CD4-positive, alpha-beta T cell (primary cell): ENCODE results near the gene TRIM4. TPM values are rescaled to one million over a fixed set of nuclear protein-coding genes. Genes with fewer than 3 reads are reported as not detected.
"Not testable (repeated sequence)": the region's sequence is repeated elsewhere in the genome, so short reads cannot be mapped to it uniquely, and the experiment has no call there.

Experiments used
- ATAC-seq: fragments of 200-7000 bp; cut with Tn5 transposase; one replicate; pipeline ENCODE4 v1.10.0; 2022; ENCODE audit warnings: mild to moderate bottlenecking; ENCODE audit not compliant: poor library complexity
- CTCF ChIA-PET: fragments of 350-600 bp; sonication (Branson Sonifier 250); formaldehyde crosslinking; loops from one replicate; lab custom pipeline; 2021; ENCODE audit warnings: antibody characterized with exemption, inconsistent platforms; lab: Charles Lee
- POLR2A ChIA-PET: fragments of 350-600 bp; sonication (Branson Sonifier 250); formaldehyde crosslinking; loops from one replicate; lab custom pipeline; 2021; ENCODE audit warnings: antibody characterized with exemption, inconsistent platforms; lab: Charles Lee
- DNase-seq, 14 experiments: peaks; one replicate each; pipeline ENCODE4 v3.0.0-alpha.2; 2013 to 2020; ENCODE audit warnings: mixed read lengths in 2 of 14
- H3K27ac ChIP-seq, 2 donors: one replicate each; pipeline versions ENCODE4 v1.5.1 to v1.7.0; 2013; ENCODE audit warnings: low read length in 2 of 2, low read depth in 1 of 2, mild to moderate bottlenecking in 1 of 2
- H3K27me3 ChIP-seq, 2 experiments: 1 replicate in 1 of 2; 2 replicates in 1 of 2; pipeline versions ENCODE4 v1.6.1 to v1.7.0; 2013; ENCODE audit warnings: low read length in 2 of 2, control low read depth in 1 of 2, mild to moderate bottlenecking in 1 of 2, moderate library complexity in 1 of 2; ENCODE audit not compliant: insufficient read depth in 2 of 2, control insufficient read depth in 1 of 2
- H3K36me3 ChIP-seq: one replicate; pipeline ENCODE4 v1.6.1; 2013; ENCODE audit warnings: low read length, control low read depth; ENCODE audit not compliant: insufficient read depth
- H3K4me1 ChIP-seq: one replicate; pipeline ENCODE4 v1.6.1; 2013; ENCODE audit warnings: low read length, control low read depth; ENCODE audit not compliant: insufficient read depth
- H3K4me3 ChIP-seq: one replicate; pipeline ENCODE4 v1.5.1; 2013; ENCODE audit warnings: mild to moderate bottlenecking, low read length, moderate library complexity
- H3K9me3 ChIP-seq, 2 experiments: 1 replicate in 1 of 2; 2 replicates in 1 of 2; pipeline versions ENCODE4 v1.6.1 to v1.7.0; 2013; ENCODE audit warnings: low read length in 2 of 2, mild to moderate bottlenecking in 2 of 2, control low read depth in 1 of 2, moderate library complexity in 1 of 2; ENCODE audit not compliant: control insufficient read depth in 1 of 2, insufficient read depth in 1 of 2
- H3K27ac Mint-ChIP-seq: one replicate; pipeline ENCODE4 v1.8.0; 2020; ENCODE audit warnings: mixed read lengths
- H3K27me3 Mint-ChIP-seq: one replicate; pipeline ENCODE4 v1.8.0; 2021; ENCODE audit warnings: mixed read lengths
- H3K36me3 Mint-ChIP-seq: one replicate; pipeline ENCODE4 v1.8.0; 2021; ENCODE audit warnings: low read depth, mixed read lengths
- H3K4me1 Mint-ChIP-seq: one replicate; pipeline ENCODE4 v1.8.0; 2021; ENCODE audit warnings: low read depth, mixed read lengths
- H3K4me3 Mint-ChIP-seq: one replicate; pipeline ENCODE4 v1.8.0; 2020; ENCODE audit warnings: mild to moderate bottlenecking, mixed read lengths
- H3K9me3 Mint-ChIP-seq: one replicate; pipeline ENCODE4 v1.8.0; 2020; ENCODE audit warnings: mixed read lengths
- CTCF ChIP-seq: fragments of 200-600 bp; IDR thresholded peaks from one replicate; pipeline ENCODE4 v1.8.0; 2022; ENCODE audit warnings: antibody characterized with exemption, mild to moderate bottlenecking
- intact Hi-C, 2 experiments: fragments of 100-400 bp; cut with DNase I in 1 of 2; cut with micrococcal nuclease in 1 of 2; formaldehyde crosslinking; loops; one replicate each; pipeline versions ENCODE4 v1.15.1 to v1.9.0; 2023 to 2025; cut with DNase I, micrococcal nuclease
- total RNA-seq, 174 experiments: library from RNA in 2 of 174; stranded (reverse) in 2 of 174; gene quantifications; one replicate each; pipeline ENCODE4 v1.2.3 and lab custom pipeline; 2021 to 2026

TRIM4 gene
- total RNA-seq, 2 experiments from 2014 or later: 22.8 to 23.1 TPM

- Histone ChIP-seq H3K36me3 (no peaks in the 10 kb centered on the region), H3K27me3 (no peaks in the 10 kb centered on the region), H3K27ac (no peak overlapping the region), H3K4me1 (no peaks in the 10 kb centered on the region), H3K9me3 (peaks cover 5 to 6% of the 10 kb centered on the region in 2 experiments), H3K4me3 (no peak overlapping the region)
- ChIA-PET CTCF (no interaction called here), POLR2A (no interaction called here)
- intact Hi-C loops: no loop called here
- Mint-ChIP-seq H3K4me1 (no peaks in the 10 kb centered on the region), H3K27ac (no peak overlapping the region), H3K9me3 (no peaks in the 10 kb centered on the region), H3K27me3 (peaks cover 24% of the 10 kb centered on the region), H3K4me3 (no peak overlapping the region), H3K36me3 (no peaks in the 10 kb centered on the region)
- ATAC-seq (no peak), DNase-seq (peak in 2 of 14 experiments; percentile 14 to 31)
- TF ChIP-seq CTCF: no peak
Measured at GRCh38 chr7:99953649-99954048, 34.3 kb upstream of the TRIM4 start.

- H3K36me3 ChIP-seq, H3K27me3 ChIP-seq, H3K9me3 ChIP-seq, H3K9me3 Mint-ChIP-seq, intact Hi-C loops, H3K27ac ChIP-seq, ATAC-seq, H3K27ac Mint-ChIP-seq, H3K36me3 Mint-ChIP-seq, H3K4me1 Mint-ChIP-seq, DNase-seq, H3K4me1 ChIP-seq, H3K4me3 ChIP-seq, H3K4me3 Mint-ChIP-seq: not testable (repeated sequence)
- H3K27me3 Mint-ChIP-seq: peaks cover 18% of the 10 kb centered on the region
- CTCF ChIA-PET: interaction anchor here (0.6 to 0.8 kb wide), 2 partner anchors 39 to 1856 kb away, joined by 3 read pairs; no protein-coding TSS in a partner anchor
- POLR2A ChIA-PET: interaction anchor here (0.6 kb wide), 1 partner anchor 34 kb away, joined by 3 read pairs; no protein-coding TSS in a partner anchor
Measured at GRCh38 chr7:99952649-99953048, 33.3 kb upstream of the TRIM4 start.

GRCh38 chr7:99950819-99951218 is 31.5 kb upstream of the TRIM4 start:
- H3K4me3 ChIP-seq, H3K36me3 ChIP-seq, H3K27me3 ChIP-seq, H3K4me1 Mint-ChIP-seq, ATAC-seq, CTCF ChIA-PET, H3K27ac Mint-ChIP-seq, H3K36me3 Mint-ChIP-seq, H3K27ac ChIP-seq, H3K9me3 ChIP-seq, H3K4me3 Mint-ChIP-seq, H3K4me1 ChIP-seq, intact Hi-C loops, DNase-seq, H3K9me3 Mint-ChIP-seq: not testable (repeated sequence)
- peaks cover 15% of the 10 kb centered on the region for H3K27me3 Mint-ChIP-seq
- POLR2A ChIA-PET: interaction anchor here (0.8 kb wide), 1 partner anchor 31 kb away, joined by 3 read pairs; the partner anchor contains the start of gene TRIM4

- no peak overlapping the region for H3K27ac Mint-ChIP-seq
- peak; percentile 52 for ATAC-seq
- no peaks in the 10 kb centered on the region for H3K4me1 Mint-ChIP-seq
- TF ChIP-seq CTCF: peak; percentile 49
- Histone ChIP-seq H3K4me3 (no peak overlapping the region), H3K4me1 (no peaks in the 10 kb centered on the region), H3K9me3 (peaks cover 5 to 6% of the 10 kb centered on the region in 2 experiments), H3K27me3 (no peaks in the 10 kb centered on the region), H3K36me3 (no peaks in the 10 kb centered on the region), H3K27ac (no peak overlapping the region)
- no peaks in the 10 kb centered on the region for H3K9me3 Mint-ChIP-seq
- POLR2A ChIA-PET: interaction anchor here (0.8 to 1.2 kb wide), 3 partner anchors 20 to 30 kb away, joined by 3 to 5 read pairs (median 4); partner anchors contain the start of genes GJC3 and TRIM4
- H3K4me3 Mint-ChIP-seq: no peak overlapping the region
- intact Hi-C loops: loop anchor here (1.0 to 2.0 kb wide), 2 partner anchors 21 to 36 kb away; partner anchors contain the start of gene GJC3 (in 2 of the 2)
- peaks cover 12% of the 10 kb centered on the region for H3K27me3 Mint-ChIP-seq
- DNase-seq: peak in 3 of 14 experiments; percentile 20 to 40 (median 35)
- H3K36me3 Mint-ChIP-seq: no peaks in the 10 kb centered on the region
- CTCF ChIA-PET: interaction anchor here (0.6 to 1.5 kb wide), 4 partner anchors 20 to 888 kb away, joined by 3 to 4 read pairs (median 3); partner anchors contain the start of gene GJC3
Measured at GRCh38 chr7:99949645-99950228, 30.4 kb upstream of the TRIM4 start.
